Stimulated activated CD4-positive, alpha-beta T cell treated with anti-CD3 and anti-CD28 coated beads, Interleukin-1b, Interleukin-23, amount 100 ng/mL, for 24 hours (primary cell): Measurements from ENCODE around the gene REEP6.
A peak's percentile ranks its signal among the peaks of the same experiment; 100 is the strongest.
"Not testable (repeated sequence)": the region's sequence is repeated elsewhere in the genome, so short reads cannot be mapped to it uniquely, and the experiment has no call there.

ENCODE experiments used
- DNase-seq, 4 experiments: peaks; one replicate each; pipeline ENCODE4 v3.0.0-alpha.2; 2020; ENCODE audit warnings: low read depth in 4 of 4, low spot score in 1 of 4

The REEP6 gene

DNA sequence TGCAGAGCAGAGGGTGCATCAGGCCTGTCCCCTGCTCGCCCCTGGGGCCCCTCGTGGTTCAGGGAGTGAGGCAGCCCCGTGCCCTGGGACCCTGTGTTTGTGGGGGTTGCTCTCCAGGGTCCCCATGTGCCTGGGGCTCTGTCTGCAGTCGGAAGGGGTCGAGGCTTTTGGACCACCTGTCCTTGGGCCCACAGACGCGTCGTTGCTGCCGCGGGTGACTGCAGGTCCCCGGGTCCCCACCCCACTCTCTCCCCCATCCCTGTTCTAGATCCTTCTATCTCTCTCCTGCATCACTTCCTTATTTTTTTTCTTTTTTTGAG, 2.7 kb upstream of the REEP6 start:
- DNase-seq, result no peak

DNA sequence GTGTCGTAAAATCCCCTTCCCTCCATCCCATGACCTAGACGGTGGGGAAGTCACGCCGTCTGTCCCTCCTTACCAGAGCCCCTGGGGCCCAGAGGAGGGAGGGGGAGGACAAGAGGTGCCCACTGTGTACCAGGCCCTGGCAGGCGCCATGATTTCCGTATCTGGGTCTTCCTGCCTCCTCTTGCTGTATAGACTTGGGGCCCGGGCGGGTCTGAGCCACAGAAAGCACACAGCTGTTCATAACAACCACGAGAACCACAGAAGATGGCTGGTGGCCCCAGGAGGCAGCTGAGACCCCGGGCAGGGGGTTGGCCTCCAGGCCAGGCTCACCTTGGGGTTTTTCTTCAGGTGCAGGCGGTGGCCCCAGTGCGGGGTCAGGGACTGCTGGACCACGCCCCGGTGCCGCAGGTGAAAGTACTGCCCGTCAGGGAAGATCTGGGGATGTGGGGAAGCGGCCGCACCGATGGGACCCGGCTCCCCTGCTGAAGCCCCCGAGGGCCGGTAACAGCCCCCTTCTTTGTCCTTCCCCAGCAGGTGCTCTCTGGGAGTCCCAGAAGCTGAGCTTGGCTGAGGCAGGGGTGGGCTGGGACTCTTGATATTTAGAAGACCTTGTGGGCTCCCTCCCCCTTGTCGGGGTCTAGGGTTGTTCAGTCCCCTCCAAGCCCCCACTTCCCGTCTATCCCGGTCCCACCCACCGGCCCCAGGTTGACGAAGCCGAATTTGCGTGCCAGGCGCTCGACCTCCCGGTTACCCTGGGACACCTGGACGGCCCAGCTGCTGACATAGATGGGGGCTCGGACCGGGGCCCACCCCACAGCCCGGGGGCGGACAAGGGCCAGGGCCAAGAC, 1.3 kb upstream of the REEP6 start:
- no peak for DNase-seq

DNA sequence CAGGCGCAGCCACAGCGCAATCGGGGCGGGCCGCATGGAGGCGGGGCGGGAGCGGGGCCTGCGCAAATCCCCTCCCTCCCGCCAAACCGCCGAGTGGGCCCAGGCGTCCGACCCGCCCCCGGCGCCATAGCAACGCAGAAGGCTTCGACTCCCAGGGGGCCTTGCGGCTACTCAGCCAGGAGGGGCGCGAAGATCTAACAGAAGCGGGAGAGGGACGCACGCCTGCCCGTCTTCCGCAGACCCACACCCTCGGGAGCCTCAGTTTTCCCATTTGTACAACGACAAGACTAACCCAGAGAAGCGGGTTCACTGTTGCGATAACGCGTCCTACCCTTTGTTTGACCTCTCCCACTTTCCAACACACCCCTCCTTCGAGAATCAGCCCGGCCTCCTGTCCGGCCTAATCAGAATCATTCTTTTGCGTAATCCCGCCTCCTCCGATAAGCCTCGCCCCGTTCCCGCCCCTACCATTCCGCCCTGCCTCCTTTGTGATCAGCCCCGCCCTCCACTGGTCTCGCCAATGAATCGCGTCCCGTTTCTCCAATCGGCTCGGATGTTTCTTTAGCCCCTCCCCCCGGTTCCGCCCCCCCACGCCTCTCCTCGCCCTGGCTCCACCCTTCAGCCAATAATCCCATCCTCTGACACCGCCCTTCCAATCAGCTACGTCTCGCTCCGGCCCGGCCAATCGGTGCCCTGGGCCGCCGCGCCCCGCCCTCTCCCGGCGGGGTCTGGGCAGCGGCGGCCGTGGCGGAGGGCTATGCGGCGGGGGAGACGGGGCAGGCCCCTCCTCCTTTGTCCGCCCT, 469 bp upstream of the REEP6 start, which contains the start of gene PCSK4:
PCSK4 (minus strand) TSS at position 40 of the 803 bp plus-strand sequence; CDS start at position 36, 4 bp downstream.
- peak; percentile 91 to 98 (median 96) for DNase-seq

DNA sequence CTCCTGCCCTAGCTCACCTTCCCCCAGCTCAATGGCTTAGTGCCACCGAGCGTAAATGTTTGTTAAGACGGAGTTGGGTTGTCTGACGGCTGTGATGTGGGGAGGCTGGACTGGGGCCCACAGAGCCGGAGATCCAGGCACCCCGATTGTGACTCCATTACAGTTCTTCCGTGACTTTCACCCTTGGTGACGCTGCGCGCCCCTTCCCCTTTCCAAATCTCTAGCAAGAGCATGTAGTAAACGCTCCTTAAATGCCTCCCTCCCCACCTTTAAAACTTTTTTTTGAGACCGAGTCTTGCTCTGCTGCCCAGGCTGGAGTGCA, 829 bp downstream of the REEP6 start:
- DNase-seq, result no peak

DNA sequence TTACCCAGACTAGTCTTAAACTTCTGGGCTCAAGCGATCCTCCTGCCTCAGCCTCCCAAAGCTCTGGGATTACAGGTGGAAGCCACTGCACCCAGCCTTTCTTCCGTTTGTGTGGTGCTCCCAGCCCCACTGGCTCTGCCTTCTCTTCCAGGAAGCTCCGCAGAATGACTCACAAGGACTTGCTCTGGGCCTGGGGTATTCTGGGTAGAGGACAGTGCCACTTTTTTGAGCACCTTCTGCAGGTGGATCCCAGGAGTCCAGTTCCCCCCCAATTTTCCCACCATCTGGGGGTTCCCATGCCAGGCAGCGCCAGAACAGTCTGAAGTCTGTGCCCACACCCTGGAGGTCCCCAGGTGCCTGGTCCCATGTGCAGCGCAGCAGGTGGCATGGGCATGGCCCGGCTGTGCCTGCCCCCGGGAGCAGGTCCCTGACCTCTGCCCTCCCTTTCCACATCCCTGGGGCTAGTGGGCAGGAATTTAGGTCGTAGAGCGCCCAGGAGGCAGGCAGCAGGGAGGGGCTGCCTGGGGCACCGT, 1.6 kb downstream of the REEP6 start:
- DNase-seq, result no peak

DNA sequence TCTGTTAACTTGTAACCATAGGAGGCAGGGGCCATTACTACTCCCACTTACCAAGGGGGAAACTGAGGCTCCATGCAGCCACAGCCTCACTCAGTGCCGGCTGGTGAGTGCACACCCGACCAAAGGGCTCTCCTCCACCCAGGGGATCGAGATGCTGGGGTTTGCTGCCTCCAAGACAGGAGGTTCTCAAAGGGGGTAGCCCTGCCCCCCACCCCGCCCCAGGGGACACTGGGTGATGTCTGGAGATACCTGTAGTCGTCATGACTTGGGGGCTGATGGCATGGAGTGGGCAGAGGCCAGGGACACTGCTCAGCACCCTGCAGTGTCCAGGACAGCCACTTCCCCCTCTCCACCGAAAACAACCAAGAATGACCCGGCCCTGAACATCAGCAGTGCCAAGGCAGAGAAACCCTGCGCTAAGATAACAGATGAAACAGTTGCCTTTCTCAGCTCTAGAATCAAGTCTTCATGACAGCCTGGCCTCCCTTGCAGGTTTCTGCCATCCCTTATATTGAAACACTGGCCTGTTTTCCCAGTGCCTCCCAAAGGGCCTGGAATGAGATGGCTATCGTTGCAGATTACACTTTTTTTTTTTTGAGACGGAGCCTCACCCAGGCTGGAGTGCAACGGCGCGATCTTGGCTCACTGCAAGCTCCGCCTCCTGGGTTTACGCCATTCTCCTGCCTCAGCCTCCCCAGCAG, 3.3 kb downstream of the REEP6 start:
- no peak for DNase-seq

DNA sequence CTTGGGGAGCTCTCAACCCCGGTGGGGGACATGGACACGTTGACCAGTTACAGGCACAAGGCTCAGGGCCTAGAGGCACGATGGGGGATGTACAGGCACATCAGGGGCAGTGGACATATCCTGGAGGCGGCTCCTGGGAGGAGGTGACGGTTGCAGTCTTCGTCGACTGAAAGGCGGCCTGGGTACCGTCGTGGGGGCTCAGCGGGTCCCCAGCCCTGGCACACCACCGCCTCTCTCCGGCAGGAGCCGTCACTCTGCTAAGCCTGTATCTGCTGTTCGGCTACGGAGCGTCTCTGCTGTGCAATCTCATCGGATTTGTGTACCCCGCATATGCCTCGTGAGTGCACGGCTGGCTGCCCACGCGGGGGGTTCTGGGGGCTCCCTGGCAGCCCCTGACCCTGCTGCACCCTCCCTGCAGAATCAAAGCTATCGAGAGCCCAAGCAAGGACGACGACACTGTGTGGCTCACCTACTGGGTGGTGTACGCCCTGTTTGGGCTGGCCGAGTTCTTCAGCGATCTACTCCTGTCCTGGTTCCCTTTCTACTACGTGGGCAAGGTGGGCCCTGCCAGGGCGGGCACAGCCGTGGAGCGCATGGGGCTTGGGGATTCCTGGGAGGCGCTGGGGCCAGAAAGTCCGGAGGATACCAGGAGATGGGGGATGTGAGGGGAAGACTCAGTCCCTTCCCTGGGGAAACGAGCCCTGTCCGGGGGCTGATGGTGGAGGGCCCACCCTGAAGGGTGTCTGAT, 4.2 kb downstream of the REEP6 start:
- no peak for DNase-seq

DNA sequence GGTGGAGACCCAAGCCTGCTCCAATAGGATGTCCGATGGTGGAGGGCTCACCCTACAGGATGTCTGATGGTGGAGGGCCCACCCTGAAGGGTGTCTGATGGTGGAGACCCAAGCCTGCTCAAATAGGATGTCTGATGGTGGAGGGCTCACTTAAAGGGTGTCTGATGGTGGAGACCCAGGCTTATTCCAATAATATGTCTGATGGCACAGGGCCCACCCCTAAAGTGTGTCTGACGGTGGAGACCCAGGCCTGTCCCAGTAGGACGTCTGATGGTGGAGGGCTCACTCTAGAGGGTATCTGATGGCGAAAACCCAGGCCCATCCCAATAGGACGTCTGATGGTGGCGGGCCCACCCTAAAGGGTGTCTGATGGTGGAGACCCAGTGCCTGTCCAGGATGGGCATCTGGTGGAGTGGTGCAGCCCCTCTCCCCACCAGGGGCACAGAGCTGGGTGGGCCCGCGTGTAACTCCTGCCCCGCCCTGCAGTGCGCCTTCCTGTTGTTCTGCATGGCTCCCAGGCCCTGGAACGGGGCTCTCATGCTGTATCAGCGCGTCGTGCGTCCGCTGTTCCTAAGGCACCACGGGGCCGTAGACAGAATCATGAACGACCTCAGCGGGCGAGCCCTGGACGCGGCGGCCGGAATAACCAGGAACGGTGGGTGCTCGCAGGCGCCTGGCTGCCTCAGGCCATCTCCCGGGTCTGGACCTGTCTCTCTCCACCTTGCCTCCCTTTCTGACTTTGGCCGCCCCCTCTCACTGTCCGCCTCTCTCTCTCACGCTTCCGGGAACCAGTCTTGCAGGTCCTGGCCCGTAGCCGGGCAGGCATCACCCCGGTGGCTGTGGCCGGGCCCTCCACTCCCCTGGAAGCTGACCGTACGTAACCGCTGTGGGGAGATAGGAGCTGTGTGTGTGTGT, 5.1 kb downstream of the REEP6 start:
- DNase-seq, result no peak

DNA sequence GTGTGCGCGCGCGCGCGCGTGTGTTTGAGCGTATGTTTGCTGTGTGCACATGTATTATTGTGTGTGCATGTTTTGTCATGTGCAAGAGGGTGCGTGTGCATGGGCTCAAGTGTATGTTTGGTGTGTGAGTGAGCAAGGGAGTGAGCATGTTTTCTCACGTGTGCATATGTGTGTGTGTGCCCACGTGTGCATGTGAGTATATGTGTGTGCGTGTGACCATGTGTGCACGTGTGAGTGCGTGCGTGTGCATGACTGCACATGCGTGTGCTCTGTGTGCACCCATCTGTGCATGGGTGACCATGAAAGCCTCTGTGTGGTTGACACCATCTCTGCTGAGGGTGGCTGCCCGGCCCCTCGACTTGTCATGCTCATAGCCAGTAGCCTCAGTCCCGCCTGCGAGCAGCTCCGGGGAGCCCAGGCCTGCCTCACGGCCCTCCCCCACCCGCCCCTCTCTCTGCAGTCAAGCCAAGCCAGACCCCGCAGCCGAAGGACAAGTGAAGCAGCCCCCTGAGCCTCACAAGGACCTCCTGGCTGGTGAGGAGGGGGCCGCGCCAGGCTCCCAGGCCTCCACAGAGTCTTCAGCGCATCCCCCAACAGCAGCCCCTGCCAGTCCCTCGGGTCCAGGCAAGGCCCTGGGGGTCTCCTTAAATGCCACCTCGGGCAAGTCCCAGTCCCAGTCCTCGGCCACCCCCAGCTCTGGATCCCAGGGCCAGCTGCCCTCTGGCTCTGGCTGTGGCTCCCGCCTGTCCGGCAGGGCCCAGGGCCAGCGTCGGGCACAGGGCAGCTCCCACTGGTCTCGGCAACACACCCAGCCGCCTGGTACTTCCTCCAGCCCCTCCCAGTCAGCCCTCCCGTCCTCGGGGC, 6.0 kb downstream of the REEP6 start:
- DNase-seq, result no peak

DNA sequence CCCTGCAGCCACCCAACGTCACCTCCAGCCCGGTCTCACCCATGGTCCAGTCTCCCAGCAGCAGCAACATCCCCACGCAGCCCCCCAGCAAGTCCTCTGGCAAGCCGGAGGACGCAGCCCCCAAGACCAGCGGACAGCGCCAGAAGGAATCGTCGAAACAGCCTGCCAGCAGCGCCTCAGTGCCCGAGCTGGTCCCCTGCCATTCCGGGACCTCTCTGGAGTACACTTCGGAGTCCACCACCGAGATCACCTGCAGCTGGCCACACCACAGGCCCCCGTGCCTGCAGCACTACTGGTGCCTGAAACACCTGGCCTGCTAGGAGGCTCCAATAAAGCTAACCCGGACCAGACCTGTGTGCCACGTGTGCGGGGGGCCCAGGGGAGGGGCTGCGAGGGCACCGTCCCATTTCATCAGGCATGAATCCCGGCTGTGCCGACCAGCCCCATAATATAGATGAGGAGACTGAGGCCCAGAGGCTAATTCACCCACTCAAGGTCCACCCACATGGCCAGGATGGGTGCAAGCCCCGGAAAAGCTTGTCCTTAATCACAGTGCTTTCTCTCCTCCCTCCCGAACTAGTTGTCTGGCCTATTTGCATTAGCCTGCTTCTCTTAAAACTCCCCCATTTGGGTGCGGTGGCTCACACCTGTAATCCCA, 6.7 kb downstream of the REEP6 start:
- DNase-seq, result no peak

DNA sequence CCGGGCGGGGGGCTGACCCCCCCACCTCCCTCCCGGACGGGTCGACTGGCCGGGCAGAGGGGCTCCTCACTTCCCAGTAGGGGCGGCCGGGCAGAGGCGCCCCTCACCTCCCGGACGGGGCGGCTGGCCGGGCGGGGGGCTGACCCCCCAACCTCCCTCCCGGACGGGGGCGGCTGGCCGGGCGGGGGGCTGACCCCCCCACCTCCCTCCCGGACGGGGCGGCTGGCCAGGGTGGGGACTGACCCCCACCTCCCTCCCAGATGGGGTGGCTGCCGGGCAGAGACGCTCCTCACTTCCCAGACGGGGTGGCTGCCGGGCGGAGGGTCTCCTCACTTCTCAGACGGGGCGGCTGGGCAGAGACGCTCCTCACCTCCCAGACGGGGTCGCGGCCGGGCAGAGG, 8.2 kb downstream of the REEP6 start:
- not testable (repeated sequence) for DNase-seq

DNA sequence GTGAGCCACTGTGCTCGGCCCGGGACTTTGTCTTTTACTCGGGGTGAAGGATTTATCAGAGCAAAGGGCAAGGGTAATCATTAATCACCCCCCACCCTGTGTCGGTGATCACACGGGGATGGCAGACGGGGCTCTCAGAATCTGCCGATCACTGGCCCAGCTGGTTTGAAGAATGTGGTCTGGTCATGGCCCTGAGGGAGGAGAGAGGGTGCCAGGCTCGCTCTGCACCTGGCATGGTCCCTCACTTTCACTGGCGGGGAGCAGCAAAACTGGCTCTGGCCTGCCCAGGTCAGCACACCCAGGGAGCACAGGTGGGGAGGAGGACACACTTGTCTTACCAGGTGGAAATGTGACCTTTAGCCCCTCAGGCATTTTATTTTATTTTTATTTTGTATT, 10.2 kb downstream of the REEP6 start:
- DNase-seq, result no peak

DNA sequence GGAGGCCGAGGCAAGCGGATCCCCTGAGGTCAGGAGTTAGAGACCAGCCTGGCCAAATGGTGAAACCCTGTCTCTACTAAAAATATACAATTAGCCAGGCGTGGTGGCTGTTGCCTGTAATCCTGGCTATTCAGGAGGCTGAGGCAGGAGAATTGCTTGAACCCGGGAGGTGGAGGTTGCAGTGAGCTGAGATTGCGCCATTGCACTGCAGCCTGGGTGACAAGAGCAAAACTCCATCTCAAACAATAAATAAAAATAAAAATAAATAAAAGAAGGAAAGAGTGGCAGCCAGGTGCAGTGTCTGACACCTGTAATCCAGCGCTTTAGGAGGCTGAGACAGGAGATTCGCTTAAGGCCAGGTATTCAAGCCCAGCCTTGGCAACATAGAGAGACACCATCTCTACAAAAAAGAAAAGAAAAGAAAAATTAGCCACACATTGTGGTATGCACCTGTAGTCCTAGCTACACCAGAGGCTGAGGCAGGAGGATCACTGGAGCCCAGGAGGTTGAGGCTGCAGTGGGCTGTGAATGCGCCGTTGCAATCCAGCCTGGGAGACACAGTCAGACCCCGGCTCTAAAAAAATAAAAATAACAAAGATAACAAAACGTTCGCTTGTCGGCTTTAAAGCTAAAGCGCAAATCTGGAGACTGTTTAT, 11.6 kb downstream of the REEP6 start:
- no peak for DNase-seq

DNA sequence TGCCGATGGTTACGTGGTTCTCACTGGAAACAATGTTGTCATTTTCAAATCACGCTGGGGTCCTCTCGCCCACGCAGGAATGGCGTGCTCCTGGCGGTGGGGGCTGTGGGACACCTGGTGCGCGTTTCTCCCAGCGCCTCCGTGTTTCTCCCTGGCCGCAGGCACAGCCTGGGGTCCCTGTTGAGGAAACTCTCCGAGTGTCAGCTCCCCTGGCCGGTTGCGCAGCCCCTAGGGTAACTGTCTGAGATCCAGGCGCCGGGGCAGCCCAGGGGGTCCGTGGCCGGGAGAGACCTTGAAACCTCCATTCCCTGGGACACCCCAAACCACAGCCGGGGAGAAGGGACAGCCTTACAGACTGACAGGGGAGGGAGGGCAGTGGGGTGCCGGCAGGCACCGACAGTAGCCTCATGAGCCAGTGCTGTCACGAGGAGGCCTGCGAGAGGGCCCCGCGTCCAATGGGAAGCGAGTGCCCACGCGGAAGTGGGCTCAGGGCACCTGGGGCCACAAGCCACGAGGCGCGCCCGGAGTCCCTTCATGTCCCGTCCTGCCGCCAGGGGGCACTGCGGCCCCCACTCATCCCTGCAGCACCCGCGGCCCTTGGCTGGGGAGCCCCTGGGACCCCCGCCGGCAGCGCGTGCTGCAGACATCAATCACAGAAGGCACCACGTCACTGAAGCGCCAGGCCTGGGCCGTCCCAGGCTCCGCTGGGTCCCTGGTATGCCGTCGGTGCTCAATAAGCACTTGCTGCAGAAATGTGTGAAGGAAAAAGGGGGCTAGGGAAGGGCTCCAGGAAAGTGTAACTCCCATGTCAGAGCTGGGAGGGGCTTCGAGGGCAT, 12.3 kb downstream of the REEP6 start:
- DNase-seq, result peak; percentile 42 to 60 (median 58)

DNA sequence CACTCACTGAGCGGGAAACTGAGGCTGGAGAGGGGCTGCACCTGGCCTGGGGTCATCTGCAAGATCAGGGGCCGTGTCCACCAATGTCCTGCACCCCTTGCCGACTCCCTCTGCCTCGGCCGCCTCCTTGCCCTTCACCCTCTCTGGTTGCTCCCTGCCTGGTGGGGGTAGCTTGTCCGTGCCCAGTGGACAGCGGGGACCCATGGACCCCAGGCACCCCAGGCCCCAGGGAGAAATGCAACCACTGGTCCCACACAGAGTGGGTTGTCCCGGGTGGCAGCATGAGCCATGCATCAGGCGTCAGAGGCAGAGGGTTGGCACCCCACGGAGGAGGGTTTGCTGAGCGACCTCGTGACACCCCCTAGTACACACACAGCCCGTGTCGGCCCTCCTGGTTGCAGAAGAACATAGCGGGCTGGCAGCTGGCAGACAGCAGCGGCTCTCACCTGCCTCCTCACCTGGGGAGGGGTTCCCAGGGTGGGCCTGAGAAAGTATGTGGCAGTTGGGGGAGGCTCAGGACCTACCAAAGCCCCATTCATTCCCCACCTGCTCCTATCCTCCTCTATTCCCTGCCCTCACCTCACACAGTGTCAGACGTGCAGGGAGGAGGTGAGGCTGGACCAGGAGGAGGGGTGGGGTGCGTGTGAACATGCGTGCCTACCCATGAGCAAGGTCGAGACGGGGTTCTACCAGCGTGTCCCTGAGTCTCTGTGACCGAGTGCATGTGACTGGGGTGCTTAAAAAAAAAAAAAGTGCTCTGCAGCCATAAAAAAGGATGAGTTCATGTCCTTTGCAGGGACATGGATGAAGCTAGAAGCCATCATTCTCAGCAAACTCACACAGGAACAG, 13.2 kb downstream of the REEP6 start:
- DNase-seq, result no peak

DNA sequence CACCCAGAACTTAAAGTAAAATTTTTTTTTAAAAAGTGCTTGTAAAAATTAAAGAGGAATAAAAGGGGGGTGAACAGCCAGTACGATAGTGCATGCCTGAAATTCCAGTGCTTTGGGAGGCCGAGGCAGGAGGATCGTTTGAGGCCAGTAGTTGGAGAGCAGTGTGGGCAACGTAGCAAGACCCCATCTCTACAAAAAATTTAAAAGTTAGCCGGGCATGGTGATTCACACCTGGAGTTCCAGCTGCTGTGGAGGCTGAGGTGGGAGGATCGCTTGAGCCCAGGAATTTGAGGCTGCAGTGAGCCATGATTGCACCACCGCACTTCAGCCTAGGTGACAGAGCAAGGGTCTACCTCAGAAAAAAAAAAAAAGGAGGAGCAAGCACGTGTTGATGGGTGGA, 14.0 kb downstream of the REEP6 start:
- DNase-seq, result no peak
